ENCODE measurements around the gene PCDHA4.
"Not testable (repeated sequence)": the region's sequence is repeated elsewhere in the genome, so short reads cannot be mapped to it uniquely, and the experiment has no call there.

The PCDHA4 gene

DNA sequence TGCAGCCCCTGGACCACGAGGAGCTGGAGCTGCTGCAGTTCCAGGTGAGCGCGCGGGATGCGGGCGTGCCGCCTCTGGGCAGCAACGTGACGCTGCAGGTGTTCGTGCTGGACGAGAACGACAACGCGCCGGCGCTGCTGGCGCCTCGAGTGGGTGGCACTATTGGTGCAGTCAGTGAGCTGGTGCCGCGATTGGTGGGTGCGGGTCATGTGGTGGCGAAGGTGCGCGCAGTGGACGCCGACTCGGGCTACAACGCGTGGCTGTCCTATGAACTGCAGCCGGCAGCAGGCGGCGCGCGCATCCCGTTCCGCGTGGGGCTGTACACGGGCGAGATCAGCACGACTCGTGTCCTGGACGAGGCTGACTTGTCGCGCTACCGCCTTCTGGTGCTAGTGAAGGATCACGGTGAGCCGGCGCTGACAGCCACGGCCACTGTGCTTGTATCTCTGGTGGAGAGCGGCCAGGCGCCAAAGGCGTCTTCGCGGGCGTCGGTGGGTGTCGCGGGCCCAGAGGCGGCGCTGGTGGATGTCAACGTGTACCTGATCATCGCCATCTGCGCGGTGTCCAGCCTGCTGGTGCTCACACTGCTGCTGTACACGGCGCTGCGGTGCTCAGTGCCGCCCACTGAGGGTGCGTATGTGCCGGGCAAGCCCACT lies 18.9 kb upstream of the PCDHA4 start:
- H3K9me3 ChIP-seq (ENCODE audit: control extremely low read depth in 1 of 5, control insufficient read depth in 4 of 5, insufficient read depth in 2 of 5, low read depth in 1 of 5, low read length in 4 of 5): peaks cover 11 to 73% (median 40%) of the 10 kb centered on the region in 5 experiments
- H3K4me1 ChIP-seq (ENCODE audit: control extremely low read depth in 1 of 4, control insufficient read depth in 4 of 4, insufficient read depth in 4 of 4, low read length in 3 of 4); POLR2A ChIA-PET; H3K4me3 ChIP-seq (ENCODE audit: control insufficient read depth in 1 of 7, extremely low read depth in 1 of 7, insufficient read depth in 4 of 7, low read depth in 2 of 7, low read length in 6 of 7); H3K36me3 ChIP-seq (ENCODE audit: control insufficient read depth in 4 of 4, insufficient read depth in 4 of 4, low read length in 3 of 4); H3K27ac ChIP-seq (ENCODE audit: insufficient read depth in 1 of 2, low read depth in 1 of 2, low read length in 2 of 2, poor library complexity in 1 of 2, severe bottlenecking in 2 of 2); DNase-seq: not testable (repeated sequence)
- 40% methylated on average over 64 of the region's 70 CpGs for WGBS (ENCODE audit: insufficient coverage)
- peaks cover 10 to 38% (median 18%) of the 10 kb centered on the region in 5 experiments for H3K27me3 ChIP-seq (replicated peaks in 2 of 5; ENCODE audit: control insufficient read depth in 4 of 5, insufficient read depth in 5 of 5, low read length in 4 of 5)
- CTCF ChIA-PET: interaction anchor here (1.2 kb wide), 1 partner anchor 12 kb away, joined by 3 read pairs; no protein-coding TSS in a partner anchor

- no peaks in the 10 kb centered on the region for H3K4me1 ChIP-seq (ENCODE audit: control extremely low read depth in 1 of 4, control insufficient read depth in 4 of 4, insufficient read depth in 4 of 4, low read length in 3 of 4)
- ChIA-PET POLR2A (no interaction called here), CTCF (no interaction called here)
- no peak overlapping the region for H3K27ac ChIP-seq (ENCODE audit: insufficient read depth in 1 of 2, low read depth in 1 of 2, low read length in 2 of 2, poor library complexity in 1 of 2, severe bottlenecking in 2 of 2)
- H3K9me3 ChIP-seq (ENCODE audit: control extremely low read depth in 1 of 5, control insufficient read depth in 4 of 5, insufficient read depth in 2 of 5, low read depth in 1 of 5, low read length in 4 of 5): peaks cover 24 to 76% (median 48%) of the 10 kb centered on the region in 5 experiments
- peaks cover 0 to 2% (median 0%) of the 10 kb centered on the region in 4 experiments for H3K36me3 ChIP-seq (ENCODE audit: control insufficient read depth in 4 of 4, insufficient read depth in 4 of 4, low read length in 3 of 4)
- H3K4me3 ChIP-seq (ENCODE audit: control insufficient read depth in 1 of 7, extremely low read depth in 1 of 7, insufficient read depth in 4 of 7, low read depth in 2 of 7, low read length in 6 of 7): no peak overlapping the region
- DNase-seq: no peak
- 27% methylated on average over 2 of the region's 2 CpGs for WGBS (ENCODE audit: insufficient coverage)
- H3K27me3 ChIP-seq (replicated peaks in 2 of 5; ENCODE audit: control insufficient read depth in 4 of 5, insufficient read depth in 5 of 5, low read length in 4 of 5): peaks cover 10 to 50% (median 15%) of the 10 kb centered on the region in 5 experiments
These were observed 15.8 kb upstream of the PCDHA4 start for GRCh38 chr5:140791089-140791488.

- Histone ChIP-seq H3K9me3 (ENCODE audit: control extremely low read depth in 1 of 5, control insufficient read depth in 4 of 5, insufficient read depth in 2 of 5, low read depth in 1 of 5, low read length in 4 of 5) (peaks cover 19 to 56% (median 29%) of the 10 kb centered on the region in 5 experiments), H3K27ac (ENCODE audit: insufficient read depth in 1 of 2, low read depth in 1 of 2, low read length in 2 of 2, poor library complexity in 1 of 2, severe bottlenecking in 2 of 2) (no peak within 1 kb of the TSS), H3K4me1 (ENCODE audit: control extremely low read depth in 1 of 4, control insufficient read depth in 4 of 4, insufficient read depth in 4 of 4, low read length in 3 of 4) (no peaks in the 10 kb centered on the region), H3K27me3 (replicated peaks in 2 of 5; ENCODE audit: control insufficient read depth in 4 of 5, insufficient read depth in 5 of 5, low read length in 4 of 5) (peaks cover 2 to 25% (median 3%) of the 10 kb centered on the region in 5 experiments), H3K36me3 (ENCODE audit: control insufficient read depth in 4 of 4, insufficient read depth in 4 of 4, low read length in 3 of 4) (no peaks in the 10 kb centered on the region), H3K4me3 (ENCODE audit: control insufficient read depth in 1 of 7, extremely low read depth in 1 of 7, insufficient read depth in 4 of 7, low read depth in 2 of 7, low read length in 6 of 7) (no peak within 1 kb of the TSS)
- DNase-seq: no peak
- ChIA-PET CTCF (no interaction called here), POLR2A (no interaction called here)
- 20% methylated on average over 25 of the region's 27 CpGs for WGBS (ENCODE audit: insufficient coverage)
These were observed 12.1 kb upstream of the PCDHA4 start, which contains the start of gene PCDHA2 for GRCh38 chr5:140794595-140795258. PCDHA2 (plus strand) TSS chr5:140794852.

DNA sequence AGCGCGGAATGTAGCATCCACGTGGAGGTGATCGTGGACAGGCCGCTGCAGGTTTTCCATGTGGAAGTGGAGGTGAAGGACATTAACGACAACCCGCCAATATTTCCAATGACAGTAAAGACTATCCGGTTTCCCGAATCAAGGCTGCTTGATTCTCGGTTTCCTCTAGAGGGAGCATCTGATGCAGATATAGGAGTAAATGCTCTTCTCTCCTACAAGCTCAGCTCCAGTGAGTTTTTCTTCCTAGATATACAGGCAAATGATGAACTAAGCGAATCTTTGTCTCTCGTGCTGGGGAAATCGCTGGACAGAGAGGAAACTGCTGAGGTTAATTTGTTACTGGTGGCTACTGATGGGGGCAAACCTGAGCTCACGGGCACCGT lies 11.6 kb upstream of the PCDHA4 start:
- peaks cover 19 to 54% (median 29%) of the 10 kb centered on the region in 5 experiments for H3K9me3 ChIP-seq (ENCODE audit: control extremely low read depth in 1 of 5, control insufficient read depth in 4 of 5, insufficient read depth in 2 of 5, low read depth in 1 of 5, low read length in 4 of 5)

DNA sequence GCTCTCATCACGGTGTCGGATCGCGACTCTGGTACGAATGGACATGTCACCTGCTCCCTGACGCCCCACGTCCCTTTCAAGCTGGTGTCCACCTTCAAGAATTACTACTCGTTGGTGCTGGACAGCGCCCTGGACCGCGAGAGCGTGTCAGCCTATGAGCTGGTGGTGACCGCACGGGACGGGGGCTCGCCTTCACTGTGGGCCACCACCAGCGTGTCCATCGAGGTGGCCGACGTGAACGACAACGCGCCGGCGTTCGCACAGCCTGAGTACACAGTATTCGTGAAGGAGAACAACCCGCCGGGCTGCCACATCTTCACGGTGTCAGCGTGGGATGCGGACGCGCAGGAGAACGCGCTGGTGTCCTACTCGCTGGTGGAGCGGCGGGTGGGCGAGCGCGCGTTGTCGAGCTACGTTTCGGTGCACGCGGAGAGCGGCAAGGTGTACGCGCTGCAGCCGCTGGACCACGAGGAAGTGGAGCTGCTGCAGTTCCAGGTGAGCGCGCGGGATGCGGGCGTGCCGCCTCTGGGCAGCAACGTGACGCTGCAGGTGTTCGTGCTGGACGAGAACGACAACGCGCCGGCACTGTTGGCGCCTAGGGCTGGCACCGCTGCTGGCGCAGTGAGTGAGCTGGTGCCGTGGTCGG lies 10.7 kb upstream of the PCDHA4 start:
- POLR2A ChIA-PET; H3K4me3 ChIP-seq (ENCODE audit: control insufficient read depth in 1 of 7, extremely low read depth in 1 of 7, insufficient read depth in 4 of 7, low read depth in 2 of 7, low read length in 6 of 7); H3K4me1 ChIP-seq (ENCODE audit: control extremely low read depth in 1 of 4, control insufficient read depth in 4 of 4, insufficient read depth in 4 of 4, low read length in 3 of 4); DNase-seq; H3K27ac ChIP-seq (ENCODE audit: insufficient read depth in 1 of 2, low read depth in 1 of 2, low read length in 2 of 2, poor library complexity in 1 of 2, severe bottlenecking in 2 of 2); CTCF ChIA-PET; H3K36me3 ChIP-seq (ENCODE audit: control insufficient read depth in 4 of 4, insufficient read depth in 4 of 4, low read length in 3 of 4): not testable (repeated sequence)
- WGBS (ENCODE audit: insufficient coverage): 54% methylated on average over 58 of the region's 72 CpGs
- Histone ChIP-seq H3K27me3 (replicated peaks in 2 of 5; ENCODE audit: control insufficient read depth in 4 of 5, insufficient read depth in 5 of 5, low read length in 4 of 5) (peaks cover 0 to 27% (median 3%) of the 10 kb centered on the region in 5 experiments), H3K9me3 (ENCODE audit: control extremely low read depth in 1 of 5, control insufficient read depth in 4 of 5, insufficient read depth in 2 of 5, low read depth in 1 of 5, low read length in 4 of 5) (peaks cover 23 to 52% (median 33%) of the 10 kb centered on the region in 5 experiments)

More for the DNA sequence above, 11.6 kb upstream of the PCDHA4 start:
- no peak for DNase-seq
- ChIA-PET CTCF (no interaction called here), POLR2A (no interaction called here)
- peaks cover 0 to 24% (median 3%) of the 10 kb centered on the region in 5 experiments for H3K27me3 ChIP-seq (replicated peaks in 2 of 5; ENCODE audit: control insufficient read depth in 4 of 5, insufficient read depth in 5 of 5, low read length in 4 of 5)
- 10% methylated on average over 5 of the region's 15 CpGs for WGBS (ENCODE audit: insufficient coverage)
- no peaks in the 10 kb centered on the region for H3K4me1 ChIP-seq (ENCODE audit: control extremely low read depth in 1 of 4, control insufficient read depth in 4 of 4, insufficient read depth in 4 of 4, low read length in 3 of 4)
- no peak overlapping the region for H3K4me3 ChIP-seq (ENCODE audit: control insufficient read depth in 1 of 7, extremely low read depth in 1 of 7, insufficient read depth in 4 of 7, low read depth in 2 of 7, low read length in 6 of 7)
- H3K27ac ChIP-seq (ENCODE audit: insufficient read depth in 1 of 2, low read depth in 1 of 2, low read length in 2 of 2, poor library complexity in 1 of 2, severe bottlenecking in 2 of 2): no peak overlapping the region
- H3K36me3 ChIP-seq (ENCODE audit: control insufficient read depth in 4 of 4, insufficient read depth in 4 of 4, low read length in 3 of 4): no peaks in the 10 kb centered on the region

- Histone ChIP-seq H3K4me1 (ENCODE audit: control extremely low read depth in 1 of 4, control insufficient read depth in 4 of 4, insufficient read depth in 4 of 4, low read length in 3 of 4) (no peaks in the 10 kb centered on the region), H3K36me3 (ENCODE audit: control insufficient read depth in 4 of 4, insufficient read depth in 4 of 4, low read length in 3 of 4) (no peaks in the 10 kb centered on the region), H3K4me3 (ENCODE audit: control insufficient read depth in 1 of 7, extremely low read depth in 1 of 7, insufficient read depth in 4 of 7, low read depth in 2 of 7, low read length in 6 of 7) (no peak overlapping the region), H3K9me3 (ENCODE audit: control extremely low read depth in 1 of 5, control insufficient read depth in 4 of 5, insufficient read depth in 2 of 5, low read depth in 1 of 5, low read length in 4 of 5) (peaks cover 24 to 57% (median 39%) of the 10 kb centered on the region in 5 experiments), H3K27me3 (replicated peaks in 2 of 5; ENCODE audit: control insufficient read depth in 4 of 5, insufficient read depth in 5 of 5, low read length in 4 of 5) (peaks cover 0 to 32% (median 3%) of the 10 kb centered on the region in 5 experiments), H3K27ac (ENCODE audit: insufficient read depth in 1 of 2, low read depth in 1 of 2, low read length in 2 of 2, poor library complexity in 1 of 2, severe bottlenecking in 2 of 2) (no peak overlapping the region)
- no peak for DNase-seq
- WGBS (ENCODE audit: insufficient coverage): 55% methylated on average over 36 of the region's 39 CpGs
- ChIA-PET CTCF (no interaction called here), POLR2A (no interaction called here)
These were observed 10.2 kb upstream of the PCDHA4 start for GRCh38 chr5:140796718-140797095.
